Fibroblast of mammary gland (primary cell): ENCODE measurements around the gene TM9SF1.

Experiments used
- DNase-seq: peaks from one replicate; pipeline ENCODE4 v3.0.0-alpha.2; 2010; ENCODE audit warnings: low read depth
- H3K4me3 ChIP-seq: 2 replicates; pipeline ENCODE4 v1.5.1; 2011; ENCODE audit warnings: low read depth, mild to moderate bottlenecking, low read length, moderate library complexity; ENCODE audit not compliant: control insufficient read depth
- CTCF ChIP-seq: conservative IDR thresholded peaks from 2 replicates; pipeline ENCODE4 v1.5.1; 2011; ENCODE audit warnings: low read depth, low read length, inconsistent platforms; ENCODE audit not compliant: control insufficient read depth, insufficient read depth

The TM9SF1 gene

GRCh38 chr14:24187539-24187915 is 7.7 kb downstream of the TM9SF1 start:
- DNase-seq: no peak
- peak overlapping the region; percentile 86 for H3K4me3 ChIP-seq
- TF ChIP-seq CTCF: no peak

- DNase-seq: no peak
- H3K4me3 ChIP-seq: no peak overlapping the region
- no peak for TF ChIP-seq CTCF
Observed at GRCh38 chr14:24186831-24187538, 8.3 kb downstream of the TM9SF1 start.

- no peak for DNase-seq
- no peak overlapping the region for H3K4me3 ChIP-seq
- no peak for TF ChIP-seq CTCF
Observed at GRCh38 chr14:24185741-24186140, 9.5 kb downstream of the TM9SF1 start.

- TF ChIP-seq CTCF: no peak
- no peak overlapping the region for H3K4me3 ChIP-seq
- DNase-seq: no peak
Observed at GRCh38 chr14:24185026-24185425, 10.2 kb downstream of the TM9SF1 start.

- no peak overlapping the region for H3K4me3 ChIP-seq
- DNase-seq: no peak
- TF ChIP-seq CTCF: no peak
Observed at GRCh38 chr14:24184104-24184970, 10.9 kb downstream of the TM9SF1 start.

GRCh38 chr14:24183014-24183481 is 12.2 kb downstream of the TM9SF1 start:
- no peak overlapping the region for H3K4me3 ChIP-seq
- no peak for TF ChIP-seq CTCF
- DNase-seq: no peak
